Epithelial cell of umbilical artery (primary cell): Measurements from ENCODE around the gene TRIM6. TPM values are rescaled to one million over a fixed set of nuclear protein-coding genes. Genes with fewer than 3 reads are reported as not detected.

ENCODE experiments used
- total RNA-seq: library from RNA; depleted of rRNA; stranded (reverse); fragments of >200 nt; gene quantifications from 2 replicates; pipeline ENCODE4 v1.2.3, GENCODE V29; 2014

TRIM6 gene, protein sequence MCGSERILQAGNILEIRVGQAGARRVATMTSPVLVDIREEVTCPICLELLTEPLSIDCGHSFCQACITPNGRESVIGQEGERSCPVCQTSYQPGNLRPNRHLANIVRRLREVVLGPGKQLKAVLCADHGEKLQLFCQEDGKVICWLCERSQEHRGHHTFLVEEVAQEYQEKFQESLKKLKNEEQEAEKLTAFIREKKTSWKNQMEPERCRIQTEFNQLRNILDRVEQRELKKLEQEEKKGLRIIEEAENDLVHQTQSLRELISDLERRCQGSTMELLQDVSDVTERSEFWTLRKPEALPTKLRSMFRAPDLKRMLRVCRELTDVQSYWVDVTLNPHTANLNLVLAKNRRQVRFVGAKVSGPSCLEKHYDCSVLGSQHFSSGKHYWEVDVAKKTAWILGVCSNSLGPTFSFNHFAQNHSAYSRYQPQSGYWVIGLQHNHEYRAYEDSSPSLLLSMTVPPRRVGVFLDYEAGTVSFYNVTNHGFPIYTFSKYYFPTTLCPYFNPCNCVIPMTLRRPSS
- 0.97 and 2.4 TPM in 2 replicates for total RNA-seq

DNA sequence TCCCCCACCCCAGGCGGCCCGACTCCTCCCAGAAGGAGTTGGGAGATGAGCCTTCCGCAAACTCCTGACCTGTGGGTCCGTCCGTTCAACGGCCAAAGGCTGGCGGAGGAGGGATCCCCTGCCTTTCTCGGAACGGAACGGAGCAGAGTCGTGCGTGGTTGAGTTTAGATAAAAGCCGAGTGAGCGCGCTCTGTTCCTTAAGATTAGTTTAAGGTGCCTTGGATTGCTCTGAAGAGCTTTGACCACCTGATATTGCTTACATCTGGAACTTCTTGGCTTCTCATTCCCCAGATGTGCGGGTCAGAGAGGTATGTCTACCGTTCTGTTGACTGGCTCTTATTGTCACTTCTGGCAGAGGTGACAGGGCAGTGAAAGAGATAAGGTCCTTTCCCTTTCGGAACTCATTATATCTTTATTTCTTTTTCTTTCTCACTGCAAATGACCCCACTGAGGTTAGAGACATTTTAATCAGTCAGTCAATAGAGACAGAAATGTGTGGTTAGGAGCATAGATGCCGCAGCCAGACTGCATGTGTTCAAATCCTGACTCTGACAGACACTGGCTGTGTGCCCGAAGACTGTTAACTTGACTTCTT, at the start of gene TRIM6:
Gene TRIM6, plus strand, starts transcription at position 31 of the 595 bp plus-strand sequence. Its CDS starts 261 bp downstream, at position 292.

DNA sequence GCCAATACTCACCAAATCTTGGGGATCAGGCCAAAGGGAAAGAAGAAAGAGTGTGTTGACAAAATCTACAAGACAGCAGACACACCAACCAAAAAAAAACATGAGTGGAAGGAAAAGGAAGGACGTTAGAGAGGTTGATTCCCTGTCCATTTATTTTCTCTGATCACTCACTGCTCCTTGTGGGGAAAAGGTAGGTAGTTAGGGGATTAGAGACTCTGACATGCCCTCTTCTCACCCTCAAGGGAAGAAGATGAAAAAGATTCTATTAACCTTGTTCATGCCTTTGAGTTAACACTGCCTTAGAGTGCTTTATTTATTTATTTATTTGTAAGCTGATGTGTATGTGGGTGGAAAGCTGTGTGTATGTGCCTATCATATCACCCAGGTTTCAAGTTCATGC, 48.0 kb upstream of the TRIM6 start, which contains the start of gene OR52H1:
Gene OR52H1, minus strand, starts transcription at position 101 of the 400 bp plus-strand sequence. CDS start 3,035 bp downstream, outside the sequence.

GRCh38 chr11:5580577-5580976, 15.9 kb upstream of the TRIM6 start, which contains the start of gene OR52B6:
Gene OR52B6, plus strand, starts transcription at chr11:5580877. Its CDS starts 0 bp downstream, at chr11:5580877.

GRCh38 chr11:5624489-5625279, 28.2 kb downstream of the TRIM6 start, which contains the start of gene TRIM34:
Gene TRIM34, plus strand, starts transcription at chr11:5625001. Its CDS starts 7,331 bp downstream, at chr11:5632332.

Other genes with a start within 250 kb of the TRIM6 start
- not detected in 2 replicates for gene OR51B6, start 245.1 kb upstream of the TRIM6 start, total RNA-seq
- not detected in 2 replicates for gene OR51M1, start 212.8 kb upstream of the TRIM6 start, total RNA-seq
- not detected in 2 replicates for gene OR51Q1, start 174.5 kb upstream of the TRIM6 start, total RNA-seq
- gene OR51I1, start 155.1 kb upstream of the TRIM6 start, total RNA-seq, result not detected in 2 replicates
- not detected in 2 replicates for gene OR51I2, start 147.3 kb upstream of the TRIM6 start, total RNA-seq
- gene OR52D1, start 108.0 kb upstream of the TRIM6 start, total RNA-seq, result not detected in 2 replicates
- not detected in 2 replicates for gene UBQLN3, start 86.7 kb upstream of the TRIM6 start, total RNA-seq
- gene UBQLNL, start 79.9 kb upstream of the TRIM6 start, total RNA-seq, result not detected in 2 replicates
- gene OR52H1, start 48.1 kb upstream of the TRIM6 start, total RNA-seq, result not detected in 2 replicates
- not detected in 2 replicates for gene OR52B6, start 15.8 kb upstream of the TRIM6 start, total RNA-seq
- 5.8 and 26.4 TPM in 2 replicates for gene TRIM34, start 28.4 kb downstream of the TRIM6 start, total RNA-seq
- 84.8 and 97.6 TPM in 2 replicates for gene TRIM5, start 88.4 kb downstream of the TRIM6 start, total RNA-seq
- 89.6 and 196 TPM in 2 replicates for gene TRIM22, start 93.2 kb downstream of the TRIM6 start, total RNA-seq
- not detected in 2 replicates for gene OR56B1, start 139.8 kb downstream of the TRIM6 start, total RNA-seq
- not detected in 2 replicates for gene OR52N4, start 157.6 kb downstream of the TRIM6 start, total RNA-seq
- not detected in 2 replicates for gene OR52N5, start 186.7 kb downstream of the TRIM6 start, total RNA-seq
- gene OR52N1, start 194.6 kb downstream of the TRIM6 start, total RNA-seq, result not detected in 2 replicates
- not detected in 2 replicates for gene OR52N2, start 212.3 kb downstream of the TRIM6 start, total RNA-seq
- gene OR52E6, start 245.3 kb downstream of the TRIM6 start, total RNA-seq, result not detected in 2 replicates